DND-41 (cell line): Measurements from ENCODE around the gene FBXO8.

Experiments
- CTCF ChIP-seq: IDR thresholded peaks from 2 replicates; pipeline ENCODE4 v1.5.1; 2012; ENCODE audit warnings: borderline replicate concordance, low read length, moderate library complexity, mild to moderate bottlenecking; ENCODE audit not compliant: poor library complexity, severe bottlenecking; ENCODE audit errors: extremely low read depth
- EZH2 ChIP-seq: IDR thresholded peaks from 3 replicates; pipeline ENCODE4 v1.6.1; 2012; ENCODE audit warnings: borderline replicate concordance, low read depth, mild to moderate bottlenecking, moderate library complexity, low read length, inconsistent platforms; ENCODE audit not compliant: severe bottlenecking

- no peak for TF ChIP-seq CTCF
- no peak for TF ChIP-seq EZH2
Observed at GRCh38 chr4:174225349-174226049, 58.0 kb downstream of the FBXO8 start.
